ENCODE results near the gene SPTBN1. TPM values are rescaled to one million over a fixed set of nuclear protein-coding genes. Genes with fewer than 3 reads are reported as not detected.

SPTBN1 gene
- total and polyA plus RNA-seq, 2 of the 13 experiments (the other 11 are each of a cell fraction or from before 2014, with no cell fraction given): 123 to 299 TPM

GRCh38 chr2:54424555-54425163 lies 31.5 kb upstream of the SPTBN1 start (continued):
- TF ChIP-seq ISX (CRISPR knock-in tag; conservative IDR thresholded peaks at IDR 0.05) (no peak), ZNF777 (CRISPR knock-in tag; IDR thresholded peaks at IDR 0.05) (no peak), ZBTB44 (CRISPR knock-in tag; IDR thresholded peaks at IDR 0.05) (no peak), RORA (CRISPR knock-in tag; IDR thresholded peaks at IDR 0.05) (no peak), ZSCAN12 (CRISPR knock-in tag; IDR thresholded peaks at IDR 0.05) (no peak), RBM39 (IDR thresholded peaks at IDR 0.05; ENCODE audit: low read depth, low read length, poor library complexity, severe bottlenecking) (no peak), U2AF1 (optimal IDR thresholded peaks at IDR 0.05; ENCODE audit: low read depth, low read length) (no peak), NFE2L1 (CRISPR knock-in tag; IDR thresholded peaks at IDR 0.05; ENCODE audit: borderline replicate concordance) (no peak), AKAP8 (CRISPR knock-in tag; IDR thresholded peaks at IDR 0.05) (no peak), ZNF230 (CRISPR knock-in tag; IDR thresholded peaks at IDR 0.05) (no peak), SATB2 (CRISPR knock-in tag; IDR thresholded peaks at IDR 0.05) (no peak), HNF1A (IDR thresholded peaks at IDR 0.05; ENCODE audit: low read depth) (0 out of 2 replicates have a peak, but pooled peaks have one; percentile 43), HNF1A (CRISPR knock-in tag; IDR thresholded peaks at IDR 0.05; ENCODE audit: borderline replicate concordance) (no peak), TP53 (CRISPR knock-in tag; conservative IDR thresholded peaks at IDR 0.05) (no peak), TRIM24 (CRISPR knock-in tag; IDR thresholded peaks at IDR 0.05) (no peak), CHD2 (IDR thresholded peaks at IDR 0.05; ENCODE audit: low read depth, low read length) (no peak), MYC (CRISPR knock-in tag; IDR thresholded peaks at IDR 0.05; ENCODE audit: borderline replicate concordance) (no peak), PBX2 (CRISPR knock-in tag; IDR thresholded peaks at IDR 0.05) (0 out of 2 replicates have a peak, but pooled peaks have one; percentile 10), PHF20 (CRISPR knock-in tag; IDR thresholded peaks at IDR 0.05) (no peak), SSRP1 (CRISPR knock-in tag; IDR thresholded peaks at IDR 0.05) (no peak), HOMEZ (CRISPR knock-in tag; IDR thresholded peaks at IDR 0.05; ENCODE audit: low read depth) (no peak), TRIM22 (IDR thresholded peaks at IDR 0.05) (no peak)
